Peyer's patch (tissue), 4 donors: ENCODE data around the gene MBTD1. TPM values are rescaled to one million over a fixed set of nuclear protein-coding genes. Genes with fewer than 3 reads are reported as not detected.

ENCODE experiments used
- DNase-seq, 3 donors: peaks; one replicate each; pipeline ENCODE4 v3.0.0-alpha.2; 2017 to 2019
- H3K27ac ChIP-seq, 4 donors: fragments of 200-600 bp; sonication (generic); one replicate each; pipeline ENCODE4 v1.5.1; 2016 to 2019
- H3K27me3 ChIP-seq, 2 donors: fragments of 200-600 bp; sonication (generic); one replicate each; pipeline ENCODE4 v1.5.1; 2019
- H3K36me3 ChIP-seq, 3 donors: fragments of 200-600 bp; sonication (generic); one replicate each; pipeline ENCODE4 v1.5.1; 2016 to 2019
- H3K4me1 ChIP-seq, 4 donors: fragments of 200-600 bp; sonication (generic); one replicate each; pipeline ENCODE4 v1.5.1; 2016 to 2019
- H3K4me3 ChIP-seq, 4 donors: fragments of 200-600 bp; sonication (generic); 1 replicate in 3 of 4; 2 replicates in 1 of 4; pipeline ENCODE4 v1.5.1; 2016 to 2019; ENCODE audit warnings: mild to moderate bottlenecking in 1 of 4
- H3K9me3 ChIP-seq, 4 donors: fragments of 200-600 bp; sonication (generic); one replicate each; pipeline ENCODE4 v1.5.1; 2016 to 2019; ENCODE audit warnings: mild to moderate bottlenecking in 1 of 4
- CTCF ChIP-seq, 6 experiments: fragments of 450-650 bp in 4 of 6; fragments of 200-600 bp in 2 of 6; sonication (generic) in 1 of 6; IDR thresholded peaks; one replicate each; pipeline ENCODE4 v1.5.1; 2017 to 2019; ENCODE audit warnings: antibody characterized with exemption in 6 of 6, mild to moderate bottlenecking in 3 of 6, moderate library complexity in 1 of 6
- POLR2A ChIP-seq, 2 donors: fragments of 450-650 bp; IDR thresholded peaks; one replicate each; pipeline ENCODE4 v1.5.1; 2017; ENCODE audit warnings: antibody characterized with exemption in 2 of 2, mild to moderate bottlenecking in 2 of 2, moderate library complexity in 2 of 2
- total RNA-seq, 4 donors: library from RNA; depleted of rRNA; stranded (reverse); fragments of >200 nt; gene quantifications; one replicate each; pipeline ENCODE4 v1.1.0, GENCODE V29; 2016

The MBTD1 gene
- total RNA-seq, 4 donors from 2014 or later: 13.2 to 27.6 (median 24.7) TPM

- Histone ChIP-seq H3K4me1 (no peaks in the 10 kb centered on the region), H3K27ac (no peak overlapping the region), H3K27me3 (no peaks in the 10 kb centered on the region), H3K4me3 (no peak overlapping the region), H3K36me3 (peaks cover 0 to 89% (median 0%) of the 10 kb centered on the region in 3 donors), H3K9me3 (peaks cover 0 to 4% (median 0%) of the 10 kb centered on the region in 4 donors)
- no peak for DNase-seq
- TF ChIP-seq CTCF (IDR thresholded peaks at IDR 0.05) (no peak), POLR2A (IDR thresholded peaks at IDR 0.05) (no peak)
Observed at GRCh38 chr17:51203838-51204237, 56.0 kb downstream of the MBTD1 start.

- peaks cover 0 to 91% (median 0%) of the 10 kb centered on the region in 3 donors for H3K36me3 ChIP-seq
- TF ChIP-seq POLR2A (IDR thresholded peaks at IDR 0.05): no peak
- no peak for TF ChIP-seq CTCF (IDR thresholded peaks at IDR 0.05)
- H3K9me3 ChIP-seq: peaks cover 0 to 4% (median 0%) of the 10 kb centered on the region in 4 donors
- no peaks in the 10 kb centered on the region for H3K4me1 ChIP-seq
- DNase-seq: no peak
- no peak overlapping the region for H3K4me3 ChIP-seq
- H3K27ac ChIP-seq: no peak overlapping the region
- H3K27me3 ChIP-seq: no peaks in the 10 kb centered on the region
Observed at GRCh38 chr17:51200846-51201245, 59.0 kb downstream of the MBTD1 start.

GRCh38 chr17:51200295-51200694 lies 59.6 kb downstream of the MBTD1 start:
- Histone ChIP-seq H3K36me3 (peaks cover 0 to 91% (median 0%) of the 10 kb centered on the region in 3 donors), H3K27ac (no peak overlapping the region), H3K4me1 (no peaks in the 10 kb centered on the region), H3K9me3 (peaks cover 0 to 4% (median 0%) of the 10 kb centered on the region in 4 donors), H3K4me3 (no peak overlapping the region), H3K27me3 (no peaks in the 10 kb centered on the region)
- DNase-seq: no peak
- no peak for TF ChIP-seq CTCF (IDR thresholded peaks at IDR 0.05)
- no peak for TF ChIP-seq POLR2A (IDR thresholded peaks at IDR 0.05)

- TF ChIP-seq CTCF (IDR thresholded peaks at IDR 0.05) (no peak), POLR2A (IDR thresholded peaks at IDR 0.05) (no peak)
- no peaks in the 10 kb centered on the region for H3K4me1 ChIP-seq
- DNase-seq: no peak
- H3K27ac ChIP-seq: no peak overlapping the region
- H3K4me3 ChIP-seq: no peak overlapping the region
- H3K36me3 ChIP-seq: peaks cover 0 to 88% (median 0%) of the 10 kb centered on the region in 3 donors
- no peaks in the 10 kb centered on the region for H3K9me3 ChIP-seq
- no peaks in the 10 kb centered on the region for H3K27me3 ChIP-seq
Observed at GRCh38 chr17:51197754-51198153, 62.1 kb downstream of the MBTD1 start.

- H3K9me3 ChIP-seq: no peaks in the 10 kb centered on the region
- H3K27ac ChIP-seq: no peak overlapping the region
- TF ChIP-seq POLR2A (IDR thresholded peaks at IDR 0.05) (no peak), CTCF (IDR thresholded peaks at IDR 0.05) (no peak)
- no peak overlapping the region for H3K4me3 ChIP-seq
- DNase-seq: no peak
- H3K27me3 ChIP-seq: no peaks in the 10 kb centered on the region
- peaks cover 0 to 67% (median 0%) of the 10 kb centered on the region in 3 donors for H3K36me3 ChIP-seq
- H3K4me1 ChIP-seq: no peaks in the 10 kb centered on the region
Observed at GRCh38 chr17:51191895-51192294, 68.0 kb downstream of the MBTD1 start.

- H3K9me3 ChIP-seq: no peaks in the 10 kb centered on the region
- H3K27ac ChIP-seq: no peak overlapping the region
- DNase-seq: no peak
- TF ChIP-seq CTCF (IDR thresholded peaks at IDR 0.05) (no peak), POLR2A (IDR thresholded peaks at IDR 0.05) (no peak)
- H3K4me3 ChIP-seq: no peak overlapping the region
- H3K36me3 ChIP-seq: peaks cover 0 to 64% (median 0%) of the 10 kb centered on the region in 3 donors
- H3K27me3 ChIP-seq: no peaks in the 10 kb centered on the region
- H3K4me1 ChIP-seq: no peaks in the 10 kb centered on the region
Observed at GRCh38 chr17:51189628-51190027, 70.2 kb downstream of the MBTD1 start.
